ENCODE data around the gene MAPKAP1. TPM values are rescaled to one million over a fixed set of nuclear protein-coding genes. Genes with fewer than 3 reads are reported as not detected.

MAPKAP1 gene
- polyA plus RNA-seq, 3 donors, result 61.0 to 79.8 (median 69.6) TPM

DNA sequence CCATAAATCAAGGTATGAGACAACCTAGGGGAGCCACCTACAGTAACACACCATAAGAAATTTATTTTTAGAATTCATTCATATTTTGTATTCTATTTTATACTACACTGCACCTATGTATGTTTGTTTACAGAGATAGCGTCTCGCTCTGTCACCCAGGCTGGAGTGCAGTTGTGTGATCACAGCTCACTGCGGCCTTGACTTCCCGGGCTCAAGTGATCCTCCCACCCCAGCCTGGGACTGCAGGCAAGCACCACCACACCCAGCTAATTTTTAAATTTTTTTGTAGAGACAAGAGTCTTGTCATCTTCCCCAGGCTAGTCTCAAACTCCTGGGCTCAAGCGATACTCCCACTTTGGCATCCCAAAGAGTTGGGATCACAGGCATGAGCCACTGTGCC lies 25.4 kb downstream of the MAPKAP1 start:
- no peak for DNase-seq

DNA sequence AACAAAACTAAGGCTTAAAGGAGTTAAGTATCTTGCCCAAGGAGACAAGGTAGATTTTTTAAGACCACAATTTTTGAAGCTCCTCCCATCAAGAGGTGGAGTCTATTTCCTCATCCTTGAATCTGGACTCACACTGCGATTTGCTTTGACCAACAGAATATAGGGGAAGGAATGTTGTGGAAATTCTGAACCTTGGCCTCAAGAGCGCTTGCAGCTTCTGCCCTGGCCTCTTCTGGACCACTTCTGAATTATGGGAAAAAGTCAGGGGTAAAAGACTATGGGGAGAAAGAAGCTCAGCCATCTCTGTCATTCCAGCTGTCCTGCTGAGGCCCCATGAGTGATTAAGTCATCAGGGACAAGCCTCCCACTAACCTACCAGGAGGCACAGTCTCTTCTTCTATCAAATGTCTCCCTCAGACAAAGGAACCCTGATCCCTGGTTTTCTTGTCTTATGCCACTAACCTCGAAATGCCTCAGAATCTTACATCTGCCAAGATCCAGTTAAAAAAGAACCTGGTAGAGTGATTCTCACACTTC lies 25.9 kb downstream of the MAPKAP1 start:
- DNase-seq, result no peak

DNA sequence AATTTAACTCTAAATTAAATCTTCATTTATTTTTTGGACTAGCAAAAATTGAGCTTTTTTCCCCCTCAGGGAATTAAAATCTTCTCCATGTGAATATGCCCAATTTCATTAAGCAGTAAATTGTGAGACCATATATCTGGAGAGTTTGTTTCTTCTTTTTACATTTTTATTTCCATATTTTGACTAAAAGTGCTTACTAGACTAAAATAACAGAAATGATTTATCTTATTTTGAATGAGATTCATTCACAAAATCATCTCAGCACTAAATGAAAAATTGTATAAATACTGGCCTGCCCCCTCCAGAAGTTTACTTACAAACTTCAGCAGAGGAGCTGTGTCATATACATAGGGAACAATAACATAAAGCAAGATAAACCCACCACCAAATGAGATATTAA lies 26.6 kb downstream of the MAPKAP1 start:
- DNase-seq, result no peak

DNA sequence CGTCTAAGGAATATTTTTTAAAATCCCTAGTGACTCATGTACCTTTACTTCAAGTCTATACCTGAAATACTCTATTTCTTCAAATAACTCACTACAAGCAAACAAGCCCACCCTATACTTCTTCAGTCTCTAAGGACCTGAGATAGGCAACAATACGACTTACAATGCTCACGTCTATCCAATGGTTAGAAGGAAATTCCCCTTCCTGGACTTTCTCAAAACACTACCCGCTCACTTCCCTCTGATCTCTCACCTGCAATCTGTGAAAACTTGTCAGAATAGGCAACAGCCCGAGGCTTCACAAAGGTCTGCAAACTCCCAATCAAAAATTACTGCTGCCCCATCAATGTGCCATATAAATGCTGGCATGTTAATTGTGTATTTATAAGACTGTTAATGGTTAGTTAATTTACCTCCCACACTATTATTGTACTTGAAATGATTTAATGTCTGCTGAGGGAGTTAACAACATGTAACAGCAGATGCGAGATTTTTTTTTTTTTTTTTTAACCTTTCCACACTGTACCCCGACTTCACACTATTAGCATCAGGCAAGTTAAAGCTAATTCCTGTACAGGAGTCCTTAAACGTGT lies 27.3 kb downstream of the MAPKAP1 start:
- DNase-seq, result peak; percentile 23

DNA sequence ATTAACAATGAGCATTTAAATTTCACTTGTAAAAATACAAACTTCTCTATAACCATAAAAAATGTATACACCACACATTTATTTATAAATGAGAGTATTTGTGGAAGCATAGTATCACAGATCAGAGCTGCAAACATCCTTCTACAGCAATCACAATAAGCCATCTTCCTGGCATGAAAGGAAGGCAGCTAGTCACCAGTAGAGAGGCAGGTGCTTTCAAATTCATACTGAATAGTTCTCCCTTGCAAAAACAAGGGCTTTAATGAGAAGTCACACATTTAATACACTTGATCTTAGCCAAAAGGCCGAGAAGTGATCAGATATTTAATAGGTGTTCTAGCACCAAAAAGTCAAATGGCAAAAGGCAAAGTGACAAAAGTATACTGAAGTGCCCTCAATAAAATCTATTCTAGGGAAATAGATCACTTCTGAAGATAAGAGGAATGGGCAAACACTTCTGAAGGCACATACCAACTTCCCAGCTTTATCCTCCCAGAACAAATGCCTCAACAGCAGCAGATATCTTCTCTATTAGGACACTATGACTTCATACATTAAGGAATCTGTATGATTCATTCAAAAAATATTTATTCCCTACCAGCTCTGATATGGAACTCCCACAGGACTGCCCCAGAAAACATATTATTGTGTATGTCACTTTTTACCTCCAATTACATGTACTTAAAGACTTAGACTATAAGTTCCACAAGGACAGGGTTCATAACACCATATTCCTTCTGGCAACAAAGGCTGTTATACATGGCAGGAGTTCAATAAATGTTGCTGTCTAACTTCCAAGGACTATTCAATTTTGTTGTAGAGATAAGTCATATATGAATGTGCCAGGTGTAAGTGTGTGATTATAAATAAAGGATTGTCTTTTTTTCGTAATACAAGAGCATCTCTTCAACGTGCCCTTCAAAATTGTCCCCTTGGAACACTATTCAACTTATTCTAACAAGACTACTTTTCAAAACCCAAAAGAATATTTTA lies 31.7 kb downstream of the MAPKAP1 start:
- no peak for DNase-seq

DNA sequence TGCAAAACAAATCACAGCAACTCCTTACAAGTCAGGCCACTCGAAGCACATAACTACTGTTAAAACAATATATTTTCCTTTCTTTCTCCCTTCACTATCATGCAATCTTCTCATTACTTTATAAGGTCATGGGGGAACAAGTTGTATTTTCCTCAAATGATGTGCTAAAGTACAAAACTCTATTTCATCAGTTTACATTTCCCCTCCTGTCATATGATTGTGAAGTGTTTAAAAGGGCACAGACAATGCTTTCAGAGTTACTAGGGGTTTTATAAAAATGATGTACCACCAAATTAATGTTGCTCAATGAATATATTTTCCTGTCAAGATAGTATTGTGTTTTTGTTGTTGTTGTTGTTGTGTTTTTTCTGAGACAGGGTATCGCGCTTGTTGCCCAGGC lies 34.1 kb downstream of the MAPKAP1 start:
- no peak for DNase-seq

DNA sequence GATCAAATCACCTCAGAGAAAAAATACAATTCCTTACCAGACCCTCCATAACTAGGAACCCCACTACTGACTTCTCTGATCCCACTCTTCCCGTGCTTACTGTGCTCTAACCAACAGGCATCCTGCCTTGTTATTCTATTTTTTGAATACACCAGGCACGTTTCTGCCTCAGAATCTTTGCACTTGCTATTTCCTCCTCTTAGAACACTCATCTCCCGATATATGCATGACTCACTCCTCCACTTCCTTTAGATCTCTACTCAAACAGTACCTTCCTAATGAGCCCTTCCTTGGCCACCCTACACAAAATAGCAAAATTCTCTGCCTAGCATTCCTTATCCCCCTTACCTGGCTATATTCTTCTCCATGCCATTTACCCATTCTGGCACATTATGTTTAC lies 43.9 kb downstream of the MAPKAP1 start:
- no peak for DNase-seq

DNA sequence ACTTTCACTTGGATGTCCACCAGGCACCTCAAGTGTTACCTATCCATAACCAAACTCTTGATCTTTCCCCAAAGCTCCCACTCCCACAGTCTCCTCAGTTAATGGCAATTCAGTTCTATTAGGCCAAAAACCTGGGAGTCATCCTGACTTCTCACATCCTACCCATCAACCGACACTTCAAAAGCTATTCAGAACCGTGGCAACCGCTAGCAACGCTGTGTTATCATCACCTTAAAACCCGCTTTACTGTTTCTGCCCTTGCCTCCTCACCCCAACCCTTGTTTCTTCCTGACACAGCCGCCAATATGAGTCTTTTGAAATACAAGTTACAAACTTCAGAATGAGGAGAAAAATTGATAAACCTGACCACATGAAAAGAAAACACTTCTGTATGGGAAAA lies 46.5 kb downstream of the MAPKAP1 start:
- no peak for DNase-seq

DNA sequence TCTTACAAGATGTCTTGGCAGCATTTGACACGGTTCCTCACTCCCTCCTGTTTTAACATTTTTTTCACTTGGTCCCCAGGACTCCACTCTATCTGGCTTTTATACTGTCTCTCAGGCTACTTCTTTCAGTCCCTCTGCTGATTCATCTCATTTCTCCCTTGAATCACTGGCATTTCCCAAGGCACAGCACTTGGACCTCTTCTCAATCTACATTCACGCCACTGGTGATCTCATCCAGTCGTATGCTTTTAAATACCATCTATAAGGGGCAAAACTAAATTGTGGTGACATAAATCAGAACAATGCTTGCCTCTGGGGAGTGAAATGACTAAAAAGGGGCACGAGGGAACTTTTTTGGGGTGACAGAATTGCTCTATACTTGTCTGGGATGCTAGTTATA lies 47.1 kb downstream of the MAPKAP1 start:
- DNase-seq, result no peak

DNA sequence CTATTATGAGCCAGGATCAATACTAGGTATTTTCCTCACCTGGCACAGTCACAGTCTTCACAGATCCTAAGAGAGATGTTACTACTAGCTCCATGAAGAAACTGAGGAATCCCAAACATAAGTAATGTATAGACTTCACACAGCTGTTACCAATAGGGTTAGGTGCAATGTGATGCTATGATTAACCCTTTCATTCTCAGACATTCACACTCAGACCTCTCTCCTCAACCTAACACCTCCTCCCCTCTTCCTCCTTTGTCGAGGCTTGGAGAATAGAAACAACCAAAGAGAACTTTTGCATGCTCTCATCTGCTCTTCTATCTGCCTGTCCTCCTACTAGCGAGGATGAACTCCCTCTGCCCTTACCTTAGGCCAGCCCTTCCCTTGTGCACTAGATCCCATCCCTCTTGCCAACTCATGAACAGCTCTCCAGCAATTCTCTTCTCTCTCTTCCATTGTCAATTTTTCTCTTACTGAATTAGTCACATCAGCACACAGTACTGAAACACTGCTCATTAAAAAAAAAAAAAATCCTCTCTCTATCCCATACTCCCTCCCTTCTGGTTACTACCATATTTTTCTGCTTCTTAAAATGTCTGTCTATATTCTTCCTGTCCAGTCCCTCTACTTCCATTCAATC lies 47.7 kb downstream of the MAPKAP1 start:
- no peak for DNase-seq

DNA sequence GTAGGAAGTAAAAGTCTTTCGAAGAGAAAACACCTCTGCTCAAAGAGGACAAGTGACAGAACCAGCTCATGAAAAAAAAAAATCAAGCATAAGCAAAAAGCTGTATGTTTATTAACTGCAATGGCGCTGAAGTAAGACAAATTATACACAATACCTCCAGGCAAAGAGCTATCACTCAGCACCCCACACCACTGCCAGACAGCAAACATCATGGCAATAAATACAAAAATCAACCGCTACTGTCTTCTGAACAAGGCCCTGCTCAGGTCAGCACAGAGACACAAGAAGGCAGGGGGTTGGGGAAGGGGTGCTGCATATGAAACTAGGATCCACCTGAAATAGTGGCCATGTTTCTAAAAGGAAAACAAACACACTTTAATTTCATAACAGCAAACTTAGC lies 50.4 kb downstream of the MAPKAP1 start:
- DNase-seq, result no peak

DNA sequence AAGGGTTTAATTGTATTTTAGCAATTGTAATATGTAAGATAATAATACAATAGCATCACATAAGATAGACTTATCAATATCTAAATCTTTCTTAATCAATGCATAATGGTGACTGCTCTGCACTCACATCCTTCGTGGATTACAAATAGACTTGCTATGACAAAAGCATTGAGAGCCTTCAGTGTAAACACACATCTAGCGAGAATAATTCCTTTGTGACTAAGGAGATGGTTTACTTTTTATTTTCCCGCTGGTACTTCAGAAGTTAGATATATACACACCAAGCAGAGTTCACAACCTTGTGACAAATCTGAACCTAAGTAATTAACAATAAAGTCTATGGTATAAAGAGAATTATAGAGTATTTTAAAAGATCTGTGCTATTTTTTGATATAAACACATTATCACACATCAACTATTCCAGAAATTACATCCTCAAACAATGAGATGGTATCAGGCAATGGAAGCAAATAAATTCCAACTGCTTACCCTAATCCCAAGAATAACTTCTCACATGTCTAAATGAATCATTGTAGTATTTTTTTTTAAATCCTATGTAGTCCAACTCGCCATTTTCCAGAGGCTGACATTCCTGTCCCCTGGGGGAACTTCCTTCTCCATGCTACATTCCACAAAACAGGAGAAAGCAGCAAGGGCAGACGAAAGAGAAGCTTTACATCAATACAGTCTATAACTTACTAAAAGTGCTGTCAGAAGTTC lies 51.2 kb downstream of the MAPKAP1 start:
- DNase-seq, result no peak

DNA sequence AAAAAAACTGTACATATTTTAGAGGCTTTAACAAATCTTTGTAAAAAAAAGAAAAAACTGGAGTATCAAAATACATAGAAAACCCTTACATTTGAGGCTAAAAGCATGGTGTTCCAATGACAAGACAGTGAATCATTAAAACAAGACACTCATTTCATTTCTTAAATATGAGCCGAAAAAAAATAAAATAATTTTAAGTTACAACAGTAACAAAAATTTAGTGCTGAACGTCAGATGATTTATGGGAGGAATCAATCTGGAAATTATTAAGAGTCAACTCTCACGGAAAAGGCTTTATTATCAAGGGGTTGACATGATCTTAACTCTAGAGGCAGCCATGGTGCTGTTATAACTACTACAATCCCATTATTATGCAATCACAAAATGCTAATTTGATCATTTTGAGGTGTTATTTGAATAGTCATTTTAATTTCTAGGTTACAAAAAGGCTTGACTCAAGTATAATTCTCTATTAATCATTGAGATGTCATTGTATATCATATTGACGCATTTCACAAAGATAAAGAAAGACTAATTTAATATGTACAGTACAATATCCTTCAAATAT lies 51.9 kb downstream of the MAPKAP1 start:
- no peak for DNase-seq

DNA sequence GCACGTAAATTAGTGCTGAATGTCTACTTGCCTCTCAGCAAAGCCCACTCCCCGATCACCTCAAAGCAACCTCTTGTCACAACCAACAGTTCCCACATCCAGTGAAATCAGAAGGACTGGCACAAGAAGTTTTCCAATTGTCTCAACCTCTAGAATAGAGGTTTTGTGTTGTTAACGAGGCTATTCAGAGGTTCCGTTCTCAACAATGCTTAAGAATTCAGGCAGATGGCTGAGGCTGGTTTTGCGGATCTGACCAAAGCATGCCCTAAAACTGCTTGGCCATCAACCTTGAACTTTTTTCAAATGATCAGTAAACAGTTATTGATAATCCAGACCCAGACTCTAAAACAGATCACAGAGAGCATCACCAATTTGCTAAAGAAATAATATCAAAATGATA lies 52.9 kb downstream of the MAPKAP1 start:
- no peak for DNase-seq

DNA sequence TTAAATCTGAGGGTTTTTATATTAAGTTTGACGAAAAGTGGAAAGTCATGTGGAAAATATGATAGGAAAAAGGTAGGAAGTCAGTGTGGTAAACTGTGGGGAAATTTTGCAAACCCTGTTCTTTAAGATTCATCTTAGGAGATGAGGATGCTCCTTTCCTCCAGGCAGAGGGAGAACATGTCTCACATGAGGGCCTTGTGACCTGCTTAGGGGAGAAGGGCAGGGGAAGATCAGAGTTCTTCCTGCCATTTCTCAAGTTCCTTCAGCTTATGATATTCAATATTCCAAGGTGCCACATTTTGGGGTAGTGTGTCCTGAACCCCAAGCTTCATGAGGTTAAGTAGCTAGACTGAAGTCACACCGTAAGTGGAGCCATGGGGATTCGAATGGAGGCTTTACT lies 53.7 kb downstream of the MAPKAP1 start:
- no peak for DNase-seq

DNA sequence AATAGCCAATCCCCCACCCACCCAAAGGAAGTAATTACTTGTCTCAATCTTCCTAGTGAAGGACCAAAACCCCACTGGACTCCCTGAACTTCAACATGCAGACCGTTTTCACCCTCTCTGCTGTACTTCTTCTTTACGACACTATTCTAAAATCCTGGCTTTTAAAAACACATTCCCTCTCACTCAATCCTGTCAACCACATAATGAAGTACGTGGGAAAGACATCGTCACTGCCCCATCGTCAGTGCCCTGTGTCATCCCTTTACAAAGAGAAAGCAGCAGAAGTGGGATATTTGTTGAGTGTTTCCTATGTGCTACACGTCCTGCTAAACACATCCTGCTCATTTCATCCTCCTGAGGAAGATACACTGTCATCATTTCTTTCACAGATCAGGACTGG lies 54.2 kb downstream of the MAPKAP1 start:
- DNase-seq, result no peak

DNA sequence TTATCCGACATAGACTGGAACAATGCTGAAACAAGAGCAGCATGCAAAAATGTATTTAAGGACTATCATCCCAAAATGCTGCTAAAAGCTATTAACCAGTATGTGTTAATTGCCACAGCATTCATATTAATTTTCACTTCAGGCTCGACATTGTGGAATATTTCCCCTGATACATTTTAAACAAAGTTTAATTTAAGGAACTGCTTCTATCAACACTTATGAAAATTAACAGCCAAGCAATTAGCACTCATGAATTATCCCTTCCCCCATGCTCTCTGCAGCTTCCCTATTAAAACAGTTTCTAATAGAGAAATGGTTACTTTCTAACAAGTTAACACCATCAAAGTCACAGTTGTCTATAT lies 54.8 kb downstream of the MAPKAP1 start:
- DNase-seq, result no peak

DNA sequence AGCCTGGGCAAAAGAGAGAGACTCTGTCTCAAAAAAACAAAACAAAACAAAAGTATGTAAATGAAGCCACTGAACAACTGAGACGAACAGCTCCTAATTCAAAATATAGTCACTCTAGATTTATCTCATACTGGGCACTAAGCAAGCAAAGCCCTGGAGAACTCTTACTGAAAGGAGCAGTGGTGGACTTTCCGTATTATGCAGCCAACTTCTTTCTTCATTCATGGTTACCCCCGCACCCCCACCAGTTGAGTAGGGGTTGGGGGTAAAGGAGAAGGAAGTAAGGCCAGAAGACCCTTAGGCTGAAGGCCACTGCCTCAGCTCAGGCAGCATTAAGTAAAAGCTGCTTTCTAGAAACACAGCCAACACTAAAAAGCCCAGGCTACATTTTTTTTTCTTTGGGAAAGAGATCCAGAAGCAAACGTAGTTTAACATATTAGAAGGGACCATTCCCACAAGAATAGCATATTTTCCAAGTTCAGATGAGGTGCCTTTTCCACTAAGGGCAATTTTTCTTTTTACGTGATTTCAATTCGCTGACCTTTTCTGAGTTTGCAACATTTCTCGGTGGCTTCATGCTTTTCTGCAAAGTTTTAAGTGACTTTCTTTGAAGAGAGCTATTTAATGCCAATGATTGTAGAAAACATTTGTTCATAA lies 55.3 kb downstream of the MAPKAP1 start:
- no peak for DNase-seq

DNA sequence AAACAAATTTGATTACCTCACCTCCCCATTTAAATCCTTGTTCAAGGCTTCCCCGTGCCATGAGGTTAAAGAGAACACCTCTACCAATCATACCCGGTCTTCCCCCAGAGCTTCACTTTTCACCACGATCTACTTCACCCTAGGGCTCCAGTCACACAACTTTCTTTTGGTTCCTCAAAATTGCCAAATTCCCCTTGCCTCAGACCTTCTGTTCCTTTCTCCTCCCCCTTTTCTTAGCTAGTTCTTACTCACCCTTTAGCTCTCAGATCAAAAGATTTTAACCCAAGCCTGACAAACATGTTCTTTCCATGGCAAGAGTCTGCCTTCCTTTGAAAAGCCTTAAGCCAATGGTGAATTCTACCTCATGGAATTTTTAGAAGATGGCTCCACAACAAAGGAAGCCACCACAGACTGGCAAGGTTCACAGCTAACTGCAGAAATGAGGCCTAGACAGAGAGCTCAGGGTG lies 56.7 kb downstream of the MAPKAP1 start:
- DNase-seq, result no peak

DNA sequence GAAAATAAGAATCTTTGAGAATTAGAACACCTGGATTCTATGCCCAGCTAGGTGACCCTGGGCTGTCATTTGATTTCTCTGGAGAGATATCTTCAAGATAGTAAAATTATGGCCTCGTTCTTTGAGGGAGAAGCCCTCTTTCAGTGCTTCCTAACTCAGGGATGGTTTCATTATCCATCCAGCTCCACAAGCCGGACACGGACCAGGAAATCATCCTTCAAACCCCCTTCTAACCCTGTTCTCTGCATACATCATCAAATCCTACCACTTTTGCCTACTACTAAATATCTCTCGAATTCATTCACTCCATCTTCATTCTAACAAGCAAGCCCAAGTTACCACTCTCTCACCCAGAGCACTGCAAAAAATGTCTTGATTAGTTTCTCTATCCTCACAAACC lies 57.2 kb downstream of the MAPKAP1 start:
- DNase-seq, result no peak

DNA sequence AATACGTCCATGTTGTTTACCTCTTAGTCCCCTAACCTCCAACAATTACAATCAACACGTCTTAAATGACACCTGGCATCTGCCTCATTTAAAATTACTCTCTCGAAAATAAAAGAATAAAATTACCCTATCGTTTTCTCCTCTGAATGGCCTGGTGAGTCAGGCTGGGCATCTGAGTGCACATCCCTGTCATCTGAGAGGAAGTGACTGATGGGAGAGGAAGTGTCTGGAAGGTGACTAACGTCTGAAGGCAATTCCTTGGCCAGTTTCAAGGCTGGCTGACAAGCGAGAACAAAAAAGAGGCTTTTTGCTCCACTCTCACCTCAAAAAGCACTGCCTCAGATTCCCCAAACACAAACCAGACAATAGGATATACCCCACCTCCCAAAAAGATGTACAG lies 57.7 kb downstream of the MAPKAP1 start:
- DNase-seq, result no peak

Measured in renal pelvis (tissue), 4 donors.